Activated CD4-positive, CD25-positive, alpha-beta regulatory T cell treated with anti-CD3 and anti-CD28 coated beads, Interleukin-2, amount 50 U/mL, for 24 hours (primary cell): ENCODE results near the gene AADACL4.
"Not testable (repeated sequence)": the region's sequence is repeated elsewhere in the genome, so short reads cannot be mapped to it uniquely, and the experiment has no call there.

ENCODE experiments used
- ATAC-seq, 2 donors: fragments of 150-1000 bp; cut with Tn5 transposase; one replicate each; pipeline ENCODE4 v1.10.0; 2021; ENCODE audit warnings: mild to moderate bottlenecking in 1 of 2, moderate library complexity in 1 of 2

AADACL4 gene

DNA sequence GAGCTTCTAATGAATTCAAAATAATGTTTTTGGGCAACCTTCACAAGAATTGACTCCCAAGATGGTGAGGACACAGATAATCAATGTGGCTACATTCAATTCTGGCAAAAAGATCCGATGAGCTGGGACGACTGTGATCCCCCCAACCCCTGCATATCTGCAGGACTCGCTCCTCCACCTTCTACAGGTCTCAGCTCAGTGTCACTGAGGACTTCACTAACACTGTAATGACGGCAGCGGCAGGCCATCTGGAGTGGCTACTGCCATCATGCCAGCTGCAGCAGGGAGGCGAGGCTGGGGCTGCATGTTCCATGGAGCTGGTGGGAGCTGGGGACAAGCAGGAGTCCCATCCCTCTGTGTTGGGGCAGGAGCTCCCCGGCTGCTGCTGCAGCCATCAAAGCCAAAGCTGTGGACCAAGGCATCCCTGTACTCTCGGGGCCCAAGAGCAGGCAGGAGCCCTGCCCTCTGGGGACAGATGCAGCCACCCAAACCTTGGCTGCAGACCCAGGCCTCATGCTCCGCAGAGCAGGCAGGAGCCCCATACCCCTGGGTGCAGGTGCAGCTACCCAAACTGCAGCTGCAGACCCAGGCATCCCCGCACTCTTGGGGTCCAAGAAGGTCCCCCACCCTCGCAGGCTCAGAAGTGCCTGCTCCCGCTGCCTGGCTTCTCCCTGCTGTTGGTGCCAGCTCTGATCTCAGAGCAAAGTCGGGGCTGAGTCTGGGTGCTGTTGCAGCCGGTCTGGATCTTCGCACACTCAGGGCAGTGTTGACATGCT lies 13.7 kb upstream of the AADACL4 start:
- no peak for ATAC-seq

DNA sequence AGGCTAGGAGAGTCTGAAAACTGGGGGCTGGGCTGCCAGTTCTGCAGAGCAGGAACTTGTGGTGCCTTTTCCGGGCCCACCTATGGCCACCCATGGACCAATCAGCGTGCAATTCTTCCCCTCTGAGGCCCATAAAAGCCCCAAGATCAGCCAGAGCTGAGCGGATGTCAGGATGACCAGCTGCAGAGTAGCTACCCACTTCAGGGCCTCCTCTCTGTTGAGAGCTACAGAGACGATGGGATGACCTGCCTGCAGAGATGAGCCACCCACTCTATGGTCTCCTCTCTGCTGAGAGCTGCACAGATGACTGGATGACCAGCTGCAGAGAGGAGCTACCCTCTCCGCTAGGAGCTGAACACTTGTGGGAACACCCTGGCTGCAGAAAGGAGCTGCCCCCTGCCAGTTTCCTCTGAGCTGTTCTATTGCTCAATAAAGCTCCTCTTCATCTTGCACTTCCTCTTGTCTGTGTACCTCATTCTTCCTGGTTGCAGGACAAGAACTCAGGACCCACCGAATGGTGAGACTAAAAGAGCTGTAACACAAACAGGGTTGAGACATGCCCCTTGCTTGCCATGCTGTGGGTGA lies 12.8 kb upstream of the AADACL4 start:
- no peak for ATAC-seq

DNA sequence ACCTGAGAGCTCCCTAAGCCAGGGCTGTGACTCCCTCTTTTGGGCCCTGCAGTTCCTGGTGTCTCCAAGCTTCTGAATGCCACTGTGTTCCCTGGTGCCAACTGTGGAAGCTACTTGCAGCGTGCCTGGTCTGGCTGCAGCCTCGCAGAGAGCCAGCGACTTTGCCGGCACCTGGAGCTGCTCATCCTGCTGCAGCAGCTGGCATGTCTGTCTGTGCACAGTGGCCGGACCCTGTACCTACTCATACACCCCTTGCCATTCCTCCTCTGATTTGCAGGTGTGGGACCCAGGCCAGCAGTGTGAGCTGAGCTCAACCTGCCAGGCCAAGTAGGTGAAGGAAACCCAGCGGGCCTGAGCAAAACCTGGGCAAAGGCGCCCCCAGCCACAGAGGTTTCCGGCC lies 12.3 kb upstream of the AADACL4 start:
- no peak for ATAC-seq

DNA sequence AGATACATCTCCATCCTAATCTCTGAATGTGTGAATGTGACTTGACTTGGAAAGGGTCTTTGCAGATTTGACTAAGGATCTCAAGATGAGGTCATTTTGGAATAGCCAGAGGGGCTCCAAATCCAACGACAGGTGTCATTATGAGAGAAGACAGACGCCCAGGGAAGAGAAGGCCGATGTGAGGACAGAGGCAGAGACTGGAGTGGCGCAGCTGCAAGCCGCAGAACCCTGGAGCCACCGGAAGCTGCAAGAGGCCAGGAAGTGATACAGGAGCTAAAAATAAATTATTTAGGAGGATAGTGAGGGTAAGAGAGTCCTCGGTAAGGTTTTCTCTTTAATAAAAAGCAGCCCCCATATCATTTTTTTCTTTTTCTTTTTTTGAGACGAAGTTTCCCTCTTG lies 9.7 kb upstream of the AADACL4 start:
- no peak for ATAC-seq

DNA sequence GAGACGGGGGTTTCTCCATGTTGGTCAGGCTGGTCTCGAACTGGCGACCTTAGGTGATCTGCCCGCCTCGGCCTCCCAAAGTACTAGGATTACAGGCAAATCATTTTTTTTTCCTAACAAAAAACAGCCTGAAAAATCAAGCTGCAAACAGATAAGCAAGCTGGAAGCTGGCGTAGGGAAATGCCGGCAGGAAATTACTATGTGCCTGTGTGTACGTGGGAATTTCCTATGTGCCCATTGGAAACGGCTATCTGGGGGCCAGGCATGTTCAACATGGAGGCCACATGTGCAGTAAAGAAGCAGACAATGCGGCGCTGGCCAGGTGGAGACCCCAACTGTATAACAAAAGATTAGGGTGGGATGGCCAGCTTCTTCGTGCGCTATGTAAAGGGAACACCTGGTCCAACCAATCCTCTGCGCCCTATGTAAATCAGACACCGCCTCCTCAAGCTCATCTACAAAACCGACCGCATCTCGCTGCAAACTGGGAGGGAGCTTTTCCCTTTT lies 9.1 kb upstream of the AADACL4 start:
- no peak for ATAC-seq

DNA sequence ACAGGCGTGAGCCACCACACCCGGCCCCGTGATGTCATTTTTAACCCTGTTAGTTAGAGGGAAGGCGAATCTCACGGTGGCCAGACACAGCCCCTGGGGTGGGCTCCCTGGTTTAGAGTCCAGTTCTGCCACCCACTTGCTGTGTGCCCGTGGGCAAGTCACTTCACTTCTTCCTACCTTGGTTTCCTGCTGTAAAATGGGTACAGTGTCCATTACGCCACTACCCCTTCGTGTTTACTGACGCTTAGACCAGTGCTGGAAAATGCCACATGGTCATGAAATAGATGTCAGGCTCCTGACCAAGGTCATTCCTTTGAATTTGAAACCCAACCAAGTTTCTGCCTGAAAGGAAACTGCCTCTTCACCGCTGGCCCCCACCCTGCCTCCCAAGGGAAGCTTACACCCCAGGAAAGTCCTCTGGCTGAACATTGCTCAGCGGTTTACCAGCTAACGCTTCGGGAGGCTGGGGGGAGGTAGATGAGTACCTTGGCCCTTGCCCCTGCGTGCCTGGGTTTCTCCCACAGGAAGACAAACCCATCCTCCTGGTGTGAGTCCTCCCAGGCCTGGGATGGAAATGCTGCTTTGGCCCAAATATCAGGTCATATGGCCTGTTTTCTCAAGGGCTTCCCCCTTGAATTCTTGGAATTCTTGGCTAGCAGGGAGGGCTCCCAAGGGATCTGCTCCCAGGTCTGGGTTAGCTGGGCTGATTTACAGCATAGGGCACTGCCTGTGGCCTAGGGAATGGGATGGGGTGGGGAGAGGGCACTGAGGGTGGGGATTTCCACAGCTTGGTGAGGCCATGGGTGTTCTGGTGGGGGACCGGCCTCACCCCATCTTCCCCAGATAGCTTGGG lies 7.6 kb upstream of the AADACL4 start:
- no peak for ATAC-seq

DNA sequence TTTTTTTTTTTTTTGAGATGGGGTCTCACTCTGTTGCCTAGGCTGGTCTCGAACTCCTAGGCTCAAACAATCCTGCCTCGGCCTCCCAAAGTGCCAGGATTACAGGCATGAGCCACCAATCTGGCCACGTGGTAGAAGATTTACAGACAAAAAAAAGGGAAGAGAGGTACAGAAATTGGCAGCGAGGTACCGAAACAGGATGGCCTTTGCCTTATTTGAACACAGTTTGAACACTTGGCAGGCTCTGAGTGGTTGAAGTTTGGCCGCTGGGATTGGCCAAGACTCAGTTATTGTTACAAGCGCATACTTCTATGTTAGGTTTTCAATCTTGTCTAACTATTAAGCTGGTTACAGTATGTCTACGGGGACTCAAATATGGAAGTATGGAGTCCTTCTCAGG lies 6.2 kb upstream of the AADACL4 start:
- no peak for ATAC-seq

DNA sequence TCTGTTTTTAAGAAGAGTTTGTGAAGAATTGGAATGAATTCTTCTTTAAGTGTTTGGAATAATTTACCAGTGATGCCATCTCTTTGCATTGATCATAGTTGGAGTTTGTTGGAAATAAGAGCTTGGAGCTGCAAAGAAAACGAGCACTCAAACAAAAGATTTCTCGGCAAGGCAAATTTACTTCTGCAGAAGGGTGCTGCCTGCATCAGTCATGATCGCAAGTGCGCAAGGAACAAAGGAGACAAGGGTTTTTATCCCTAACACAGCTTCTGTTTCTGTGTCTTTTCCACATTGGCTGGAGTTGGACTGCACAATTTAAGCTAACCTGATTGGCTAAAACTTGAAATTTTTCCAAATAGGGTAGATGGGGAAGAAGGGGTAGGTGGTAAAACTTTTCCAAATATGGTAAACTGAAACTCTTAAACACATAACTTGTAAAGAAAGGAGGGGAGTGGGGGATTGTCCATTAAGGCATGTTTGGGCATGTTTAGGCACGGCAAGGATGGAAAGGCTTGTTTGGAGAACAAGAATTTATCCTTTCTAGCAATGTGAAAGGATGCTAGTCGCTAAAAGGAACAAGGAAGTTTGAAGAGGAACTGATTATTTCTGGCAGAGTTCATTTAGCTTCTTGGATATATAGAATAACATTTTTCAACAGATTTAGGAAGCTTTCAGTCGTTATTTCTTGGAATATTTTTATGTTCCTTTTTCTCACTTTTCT lies 3.5 kb upstream of the AADACL4 start:
- ATAC-seq = no peak

DNA sequence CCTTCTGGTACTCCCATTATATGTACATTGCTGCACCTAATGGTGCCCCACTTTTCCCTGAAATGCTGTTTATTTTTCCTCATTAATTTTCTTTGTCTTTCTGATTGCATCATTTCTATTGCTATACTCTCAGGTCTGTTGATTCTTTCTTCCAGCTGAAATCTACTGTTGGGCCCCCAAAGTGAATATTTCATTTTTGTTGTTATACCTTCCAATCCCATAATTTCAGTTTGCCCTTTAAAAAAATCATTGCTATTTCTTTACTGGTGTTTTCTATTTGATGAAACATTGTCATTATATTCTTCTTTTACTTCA lies 3.0 kb upstream of the AADACL4 start:
- no peak for ATAC-seq

DNA sequence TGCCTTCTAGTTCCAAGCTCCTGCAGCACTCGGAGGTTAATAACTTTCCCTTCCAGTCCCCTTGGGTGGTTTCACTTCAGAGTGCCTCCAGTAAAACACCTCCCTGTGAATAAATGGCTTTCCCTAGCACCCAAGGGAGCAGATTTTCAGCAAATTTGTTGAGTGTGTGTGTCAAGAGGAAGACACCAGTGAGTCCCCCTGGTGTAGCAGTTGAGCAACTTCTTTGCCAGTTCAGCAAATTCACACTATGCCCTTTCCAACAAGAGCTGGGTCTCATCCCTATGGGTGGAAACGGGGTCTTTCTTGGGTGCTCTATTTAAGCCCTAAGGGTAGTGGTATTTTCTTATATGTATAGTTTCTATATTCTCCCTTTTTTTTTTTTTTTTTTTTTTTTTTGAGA lies 806 bp upstream of the AADACL4 start:
- no peak for ATAC-seq

DNA sequence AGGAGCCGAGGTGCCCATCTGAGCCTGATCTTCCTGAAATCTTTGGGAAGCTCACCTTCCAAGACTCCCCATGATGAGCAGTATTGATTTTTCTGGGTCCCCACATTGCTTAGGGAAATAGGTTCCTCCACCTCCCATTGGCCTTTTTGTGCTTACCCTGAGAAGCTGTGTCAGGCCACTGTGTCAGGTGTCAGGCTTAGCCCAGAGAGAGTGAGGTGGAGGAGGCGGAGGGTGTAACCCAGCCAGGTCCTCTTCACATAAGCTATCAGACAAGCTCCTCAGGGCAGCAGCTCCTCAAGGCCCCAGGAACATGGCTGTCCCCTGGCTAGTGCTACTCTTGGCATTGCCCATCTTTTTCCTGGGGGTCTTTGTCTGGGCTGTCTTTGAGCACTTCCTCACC lies 352 bp downstream of the AADACL4 start:
- ATAC-seq = no peak

DNA sequence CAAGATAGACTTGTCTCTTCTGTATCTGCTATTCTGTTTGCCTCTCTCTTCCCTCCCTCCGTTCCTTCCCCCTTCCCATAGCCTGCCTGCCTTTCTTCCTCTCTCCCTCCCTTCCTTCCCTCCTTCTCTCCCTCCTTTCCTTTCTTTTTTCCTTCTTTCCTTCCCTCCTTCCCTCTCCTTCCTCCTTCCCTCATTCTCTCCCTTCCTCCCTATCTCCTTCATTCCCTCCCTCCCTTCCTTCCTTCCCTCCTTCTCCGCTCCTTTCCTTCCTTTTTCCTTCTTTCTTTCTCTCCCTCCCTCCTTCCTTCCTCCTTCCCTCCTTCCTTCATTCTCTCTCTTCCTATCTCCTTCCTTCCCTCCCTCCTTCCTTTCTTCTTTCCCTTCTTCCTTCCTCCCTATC lies 944 bp downstream of the AADACL4 start:
- no peak for ATAC-seq

DNA sequence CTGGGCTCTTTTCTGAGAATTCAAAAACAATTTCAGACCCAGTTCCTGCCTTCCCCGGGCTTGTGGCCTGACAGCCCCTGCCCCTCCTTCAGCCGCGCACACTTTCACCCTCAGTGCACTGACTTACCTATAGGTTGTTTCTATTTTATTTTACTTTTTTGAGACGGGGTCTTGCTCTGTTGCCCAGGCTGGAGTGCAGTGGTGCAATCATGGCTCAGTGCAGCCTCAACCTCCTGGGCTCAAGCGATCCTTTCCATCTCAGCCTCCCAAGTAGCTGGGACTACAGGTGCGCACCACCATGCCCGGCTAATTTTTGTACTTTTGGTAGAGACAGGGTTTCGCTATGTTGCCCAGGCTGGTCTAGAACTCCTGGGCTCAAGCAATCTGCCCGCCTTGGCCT lies 1.5 kb downstream of the AADACL4 start:
- ATAC-seq = not testable (repeated sequence)

DNA sequence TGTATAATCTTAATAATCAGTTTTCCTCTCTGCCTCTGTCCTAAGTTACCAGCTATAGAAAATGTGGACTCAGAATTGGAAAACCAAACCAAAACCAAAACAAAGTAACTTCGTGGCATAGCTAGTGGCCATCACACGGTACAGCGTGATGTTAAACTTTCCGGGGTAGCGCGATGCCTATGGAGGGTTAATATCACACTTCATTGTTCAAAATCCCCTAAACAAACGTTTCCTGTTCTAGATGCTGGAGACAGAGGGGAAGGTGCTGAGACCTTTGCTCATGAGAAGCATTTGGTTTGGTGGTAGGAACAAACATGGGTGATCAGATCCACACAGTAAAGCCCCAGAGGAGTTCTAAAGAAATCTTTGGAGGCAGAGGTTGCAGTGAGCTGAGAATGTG lies 4.9 kb downstream of the AADACL4 start:
- no peak for ATAC-seq

DNA sequence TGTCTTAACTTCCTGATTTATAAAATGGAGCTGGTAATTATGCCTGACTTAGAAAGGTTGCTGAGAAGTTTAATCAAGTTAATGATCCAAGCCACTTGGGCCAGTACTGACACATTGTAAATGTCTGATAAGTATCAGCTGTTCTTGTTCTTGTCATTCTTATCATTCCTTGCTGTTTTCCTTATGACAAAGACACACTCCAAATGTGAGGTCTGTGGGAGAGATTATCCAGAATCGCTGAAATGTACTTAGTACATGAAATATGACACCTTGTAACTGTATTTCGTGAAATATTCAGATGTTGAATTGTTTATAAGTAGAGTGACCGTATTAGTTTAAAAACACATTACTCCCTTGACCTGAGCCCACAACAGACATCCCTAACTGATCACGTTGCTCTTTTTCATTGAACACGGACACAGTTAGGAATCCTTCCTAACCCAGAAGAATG lies 6.1 kb downstream of the AADACL4 start:
- ATAC-seq = no peak

DNA sequence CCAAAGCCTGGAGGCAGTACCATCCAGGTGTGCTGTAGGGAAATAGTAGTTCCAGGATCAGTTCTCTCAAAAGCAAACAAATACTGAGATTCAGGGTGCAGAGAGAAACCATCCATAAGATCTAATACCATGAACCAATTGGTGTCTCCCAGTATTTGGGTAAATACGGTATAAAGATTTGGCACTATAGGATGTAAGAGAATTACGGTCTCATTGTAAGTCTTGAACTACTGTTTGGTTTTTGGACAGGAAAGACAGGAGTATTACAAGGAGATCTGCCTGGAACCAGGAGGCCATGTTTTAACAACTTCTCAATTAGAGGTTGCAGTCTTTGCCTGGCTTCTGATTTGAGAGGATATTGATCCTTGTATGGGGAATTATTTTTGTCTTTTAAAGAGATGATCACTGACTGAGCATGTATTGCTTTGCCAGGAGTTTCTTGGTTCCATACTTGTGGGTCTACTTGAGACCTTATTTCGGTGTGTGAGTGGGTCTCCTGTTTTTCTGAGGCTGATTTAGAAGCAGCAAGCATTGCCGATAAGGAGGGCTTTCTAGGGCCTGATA lies 10.2 kb downstream of the AADACL4 start:
- no peak for ATAC-seq

DNA sequence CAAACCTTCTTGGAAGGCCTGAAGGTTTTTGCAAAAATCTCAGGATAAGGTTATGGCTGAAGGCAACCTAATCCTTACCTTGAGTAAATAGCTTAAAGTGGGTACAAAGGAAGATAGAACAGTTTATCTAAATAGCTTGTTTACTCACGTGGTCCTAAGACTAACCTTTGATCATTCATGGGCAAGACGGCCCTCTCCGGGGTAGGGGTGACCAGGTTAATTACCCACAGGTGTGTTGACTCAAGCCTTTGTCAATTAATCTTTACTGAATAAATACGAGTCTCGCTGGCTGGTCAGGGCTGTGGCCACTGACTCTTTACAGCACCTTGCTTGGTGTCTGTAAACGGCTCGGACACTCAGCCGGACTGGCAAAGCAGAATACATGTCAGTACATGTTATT lies 10.8 kb downstream of the AADACL4 start:
- no peak for ATAC-seq

DNA sequence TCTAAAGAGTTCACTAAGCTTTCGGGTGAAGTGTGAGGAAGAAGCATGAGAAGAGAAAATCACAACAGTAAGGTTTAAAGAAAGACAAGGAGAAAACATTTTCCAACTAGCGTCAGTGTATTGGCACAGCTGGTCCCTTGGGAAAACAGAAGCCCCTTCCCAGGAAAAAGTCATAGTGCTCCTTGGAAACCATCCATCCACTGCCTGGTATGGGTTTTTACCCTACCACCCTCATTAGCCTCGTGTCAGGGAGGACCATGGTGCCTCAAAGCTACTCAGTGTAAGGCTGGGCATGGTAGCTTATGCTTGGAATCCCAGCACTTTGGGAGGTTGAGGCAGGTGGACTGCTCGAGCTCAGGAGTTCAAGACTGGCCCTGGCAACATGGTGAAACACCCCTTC lies 12.7 kb downstream of the AADACL4 start:
- no peak for ATAC-seq

DNA sequence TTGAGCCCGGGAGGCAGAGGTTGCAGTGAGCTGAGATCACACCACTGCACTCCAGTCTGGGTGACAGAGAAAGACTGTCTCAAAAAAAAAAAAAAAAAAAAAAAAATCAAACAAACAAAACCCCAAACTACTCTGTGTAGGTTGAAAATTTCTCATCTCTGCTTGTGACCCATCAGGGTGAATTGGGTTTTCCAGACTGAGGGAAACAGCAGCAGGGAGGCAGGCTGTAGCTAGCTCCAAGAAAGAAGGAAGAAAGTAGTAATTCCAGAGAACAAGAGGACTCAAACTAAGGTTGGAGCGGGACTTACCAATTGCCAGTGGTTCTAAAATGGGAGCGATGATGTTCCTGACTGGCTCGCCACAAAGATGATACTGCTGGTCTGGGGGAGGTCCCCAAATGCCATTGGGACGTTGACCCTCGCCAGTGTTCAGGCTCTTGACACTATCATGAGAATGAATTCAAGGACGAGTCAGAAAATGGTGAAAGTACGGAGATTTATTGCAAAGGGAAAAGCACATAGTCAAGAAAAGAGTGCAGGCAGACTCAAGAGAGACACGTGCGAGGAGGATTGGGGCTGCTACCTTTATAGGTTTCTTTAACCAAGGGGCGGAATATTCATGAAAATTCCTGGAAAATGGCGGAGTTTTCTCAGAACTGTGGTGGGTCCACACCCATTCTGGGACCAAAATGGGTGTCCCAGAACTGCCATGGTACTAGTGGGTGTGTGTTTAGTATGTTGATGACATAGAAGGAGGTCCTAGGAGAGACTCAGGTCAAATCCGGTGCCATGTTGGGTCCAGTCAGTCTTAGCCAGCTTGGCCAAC lies 13.4 kb downstream of the AADACL4 start:
- ATAC-seq = no peak

DNA sequence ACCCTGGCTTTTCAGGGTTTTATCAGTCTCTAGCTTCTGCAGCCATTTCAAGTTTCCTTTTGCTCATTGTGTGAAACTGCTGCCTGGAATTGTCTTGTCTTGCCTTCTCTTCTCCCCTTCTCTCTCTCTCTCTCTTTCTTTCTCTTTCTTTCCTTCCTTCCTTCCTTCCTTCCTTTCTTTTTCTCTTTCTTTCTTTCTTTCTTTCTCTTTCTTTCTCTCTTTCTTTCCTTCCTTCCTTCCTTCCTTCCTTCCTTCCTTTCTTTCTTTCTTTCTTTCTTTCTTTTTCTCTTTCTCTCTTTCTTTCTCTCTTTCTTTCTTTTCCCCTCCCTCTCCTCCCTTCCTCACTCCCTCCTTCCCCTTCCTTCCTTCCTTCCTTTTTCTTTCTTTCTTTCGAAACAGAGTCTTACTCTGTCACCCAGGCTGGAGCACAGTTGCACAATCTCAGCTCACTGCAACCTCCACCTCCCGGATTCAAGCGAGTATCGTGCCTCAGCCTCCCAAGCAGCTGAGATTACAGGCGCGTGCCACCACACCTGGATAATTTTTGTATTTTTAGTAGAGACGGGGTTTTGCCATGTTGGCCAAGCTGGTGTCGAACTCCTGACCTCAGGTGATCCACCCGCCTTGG lies 14.1 kb downstream of the AADACL4 start:
- ATAC-seq = not testable (repeated sequence)
